Right lobe of liver (tissue), 6 donors: ENCODE results near the gene CDH4. TPM values are rescaled to one million over a fixed set of nuclear protein-coding genes. Genes with fewer than 3 reads are reported as not detected.
"Not testable (repeated sequence)": the region's sequence is repeated elsewhere in the genome, so short reads cannot be mapped to it uniquely, and the experiment has no call there.

Source experiments
- ATAC-seq, 4 donors: fragments of 200-7000 bp; cut with Tn5 transposase; one replicate each; pipeline ENCODE4 v1.9.1; 2020; ENCODE audit warnings: mild to moderate bottlenecking in 4 of 4, moderate library complexity in 4 of 4
- DNase-seq, 3 donors: peaks; one replicate each; pipeline ENCODE4 v3.0.0-alpha.2; 2020
- H3K27ac ChIP-seq, 3 donors: fragments of 200-600 bp; one replicate each; pipeline ENCODE4 v1.8.0; 2022
- H3K27me3 ChIP-seq, 2 donors: fragments of 200-600 bp; one replicate each; pipeline ENCODE4 v1.8.0; 2022
- H3K36me3 ChIP-seq, 4 donors: fragments of 200-600 bp; sonication (generic) in 1 of 4; one replicate each; pipeline versions ENCODE4 v1.5.1 to v1.8.0; 2017 to 2022; ENCODE audit warnings: control low read depth in 1 of 4
- H3K4me1 ChIP-seq, 4 donors: fragments of 200-600 bp; sonication (generic) in 1 of 4; one replicate each; pipeline versions ENCODE4 v1.5.1 to v1.8.0; 2017 to 2022; ENCODE audit warnings: control low read depth in 1 of 4
- H3K4me3 ChIP-seq, 3 donors: fragments of 200-600 bp; one replicate each; pipeline ENCODE4 v1.8.0; 2022
- H3K9me3 ChIP-seq, 4 donors: fragments of 200-600 bp; sonication (generic) in 1 of 4; one replicate each; pipeline versions ENCODE4 v1.5.1 to v1.8.0; 2017 to 2022; ENCODE audit warnings: control low read depth in 1 of 4
- CTCF ChIP-seq, 4 donors: fragments of 200-600 bp in 3 of 4; fragments of 450-650 bp in 1 of 4; IDR thresholded peaks; one replicate each; pipeline versions ENCODE4 v1.5.1 to v1.8.0; 2016 to 2022; ENCODE audit warnings: antibody characterized with exemption in 4 of 4, mild to moderate bottlenecking in 2 of 4
- POLR2A ChIP-seq: fragments of 450-650 bp; IDR thresholded peaks from one replicate; pipeline ENCODE4 v1.6.1; 2017; ENCODE audit warnings: antibody characterized with exemption, mild to moderate bottlenecking
- WGBS: methylation state at CpG from one replicate; pipeline ENCODE4 v1.1.6; 2018; ENCODE audit warnings: low coverage, low lambda C conversion rate; ENCODE audit not compliant: insufficient coverage; ENCODE audit errors: missing lambda C conversion rate; 5-methylcytosine and 5-hydroxymethylcytosine counted together
- intact Hi-C, 2 donors: fragments of 100-400 bp; cut with DNase I; formaldehyde crosslinking; loops; one replicate each; pipeline versions ENCODE4 v1.11.2 to v1.14.1; 2022
- total RNA-seq, 6 experiments: library from RNA; depleted of rRNA in 2 of 6; stranded (reverse); fragments of >200 nt in 2 of 6; fragmentation: NEBNext Ultra II Directional in 3 of 6; extraction: Animal tissue kit (Norgen Biotek cat#: 25700) in 3 of 6; gene quantifications; one replicate each; pipeline versions ENCODE4 v1.1.0 to v1.2.4, GENCODE V29; 2016 to 2023
- donor health status: DM: no; HTN: yes; CAD: no.
- donor health status: DM: no; HTN: no; CAD: no.
- donor health status: DM: no; HTN: no; CAD: no.
- donor health status: DM: no; HTN: yes; CAD: no.
- donor health status: DM: no; HTN: yes; CAD: no.

CDH4 gene
- total RNA-seq, 6 experiments from 2014 or later: 0.02 to 0.14 (median 0.09) TPM; not detected in 3

GRCh38 chr20:61852268-61853072 lies 600.4 kb downstream of the CDH4 start:
- no peaks in the 10 kb centered on the region for H3K9me3 ChIP-seq
- H3K27ac ChIP-seq: no peak overlapping the region
- no peaks in the 10 kb centered on the region for H3K4me1 ChIP-seq
- ATAC-seq (no peak), DNase-seq (no peak)
- 60% methylated on average over 9 of the region's 29 CpGs for WGBS
- no peak overlapping the region for H3K4me3 ChIP-seq
- intact Hi-C loops: no loop called here
- TF ChIP-seq CTCF (IDR thresholded peaks at IDR 0.05): no peak
- TF ChIP-seq POLR2A: no peak
- H3K36me3 ChIP-seq: no peaks in the 10 kb centered on the region
- H3K27me3 ChIP-seq: no peaks in the 10 kb centered on the region

- H3K27me3 ChIP-seq: no peaks in the 10 kb centered on the region
- intact Hi-C loops: no loop called here
- no peaks in the 10 kb centered on the region for H3K4me1 ChIP-seq
- DNase-seq (no peak), ATAC-seq (no peak)
- WGBS: 64% methylated on average over 12 of the region's 24 CpGs
- H3K9me3 ChIP-seq: no peaks in the 10 kb centered on the region
- TF ChIP-seq CTCF (IDR thresholded peaks at IDR 0.05) (no peak), POLR2A (no peak)
- no peak overlapping the region for H3K4me3 ChIP-seq
- no peak overlapping the region for H3K27ac ChIP-seq
- no peaks in the 10 kb centered on the region for H3K36me3 ChIP-seq
These were observed 601.3 kb downstream of the CDH4 start for GRCh38 chr20:61853073-61854005.

- ATAC-seq, H3K4me1 ChIP-seq, DNase-seq, H3K27ac ChIP-seq, intact Hi-C loops, H3K36me3 ChIP-seq, H3K9me3 ChIP-seq, H3K27me3 ChIP-seq, H3K4me3 ChIP-seq: not testable (repeated sequence)
- 100% methylated on average over 1 of the region's 4 CpGs for whole genome bisulfite sequencing
These were observed 602.5 kb downstream of the CDH4 start for GRCh38 chr20:61854538-61854937.

GRCh38 chr20:61855286-61855685 lies 603.2 kb downstream of the CDH4 start:
- ATAC-seq (no peak), DNase-seq (no peak)
- Histone ChIP-seq H3K36me3 (no peaks in the 10 kb centered on the region), H3K27ac (no peak overlapping the region), H3K4me3 (no peak overlapping the region), H3K27me3 (no peaks in the 10 kb centered on the region), H3K9me3 (no peaks in the 10 kb centered on the region), H3K4me1 (no peaks in the 10 kb centered on the region)
- intact Hi-C loops: no loop called here
- TF ChIP-seq POLR2A (no peak), CTCF (IDR thresholded peaks at IDR 0.05) (no peak)
- WGBS: 70% methylated on average over 7 of the region's 8 CpGs
